ENCODE measurements around the gene CHCHD3. TPM values are rescaled to one million over a fixed set of nuclear protein-coding genes. Genes with fewer than 3 reads are reported as not detected.

Gene CHCHD3
- polyA plus RNA-seq, 3 donors = 69.8 to 84.0 (median 76.4) TPM

DNA sequence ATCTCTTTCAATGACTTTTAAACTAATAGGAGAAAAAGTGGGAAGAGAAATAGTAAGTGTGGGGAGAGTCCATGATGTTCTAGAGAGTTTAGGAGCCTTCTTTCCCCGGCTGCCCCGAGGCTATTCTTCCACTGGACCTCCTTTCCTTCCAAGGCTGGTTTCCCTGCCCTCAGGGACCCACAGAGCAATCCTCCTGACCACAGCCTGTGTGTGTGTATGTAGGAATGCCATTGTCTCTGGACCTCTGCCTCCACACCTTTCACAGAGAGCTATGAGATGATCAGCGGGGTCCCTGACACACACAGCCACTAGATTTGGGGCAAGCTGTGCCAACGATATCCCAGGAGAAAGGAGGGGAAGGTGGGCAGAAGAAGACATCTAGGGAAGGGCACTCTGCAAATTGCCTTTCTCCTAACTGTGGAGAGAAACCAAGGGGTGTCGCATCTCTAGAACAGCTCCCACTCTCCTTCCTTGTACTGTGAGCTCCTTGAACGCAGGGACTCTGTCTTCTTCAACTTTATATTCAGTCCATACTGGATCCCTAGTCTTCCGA lies 13.3 kb upstream of the CHCHD3 start:
- DNase-seq = no peak

DNA sequence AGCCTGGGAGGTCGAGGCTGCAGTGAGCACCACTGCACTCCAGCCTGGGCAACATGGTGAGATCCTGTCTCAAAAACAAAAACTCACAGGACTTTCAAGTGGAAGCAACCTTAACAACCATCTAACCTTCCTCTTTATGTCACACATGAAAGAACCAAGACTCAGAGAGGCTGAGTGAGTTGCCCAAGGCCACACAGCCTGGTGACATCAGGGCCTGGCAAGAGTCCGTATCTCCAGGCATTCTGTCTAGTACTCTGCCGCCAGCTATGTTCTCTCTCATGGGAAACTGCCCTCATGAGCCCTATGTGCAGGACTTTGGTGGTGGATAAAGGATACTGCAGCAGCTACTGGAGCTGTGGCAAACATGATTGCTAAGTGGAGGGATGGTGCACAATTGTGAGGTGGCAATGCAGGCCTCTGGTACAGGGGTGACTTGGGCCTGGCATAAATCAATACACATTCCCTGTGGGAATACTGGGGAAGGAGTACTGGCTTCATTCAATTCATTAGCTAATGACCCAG lies 10.1 kb upstream of the CHCHD3 start:
- DNase-seq = no peak

DNA sequence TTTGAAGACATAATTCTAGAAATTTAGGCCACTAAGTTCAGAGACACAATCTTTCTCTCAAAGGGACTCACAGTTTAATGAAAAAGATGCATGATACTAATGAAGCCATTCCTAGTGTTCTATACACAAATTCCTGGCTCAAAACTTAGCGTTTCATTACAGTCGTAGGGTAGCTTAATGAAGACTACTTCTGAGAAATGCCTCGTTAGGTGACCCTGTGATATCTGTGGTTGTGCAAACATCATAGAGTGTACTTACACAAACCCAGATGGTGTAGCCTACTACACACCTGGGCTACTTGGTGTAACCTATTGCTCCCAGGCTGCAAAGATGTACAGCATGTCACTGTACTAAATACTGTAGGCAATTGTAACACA lies 488 bp upstream of the CHCHD3 start:
- DNase-seq = no peak

DNA sequence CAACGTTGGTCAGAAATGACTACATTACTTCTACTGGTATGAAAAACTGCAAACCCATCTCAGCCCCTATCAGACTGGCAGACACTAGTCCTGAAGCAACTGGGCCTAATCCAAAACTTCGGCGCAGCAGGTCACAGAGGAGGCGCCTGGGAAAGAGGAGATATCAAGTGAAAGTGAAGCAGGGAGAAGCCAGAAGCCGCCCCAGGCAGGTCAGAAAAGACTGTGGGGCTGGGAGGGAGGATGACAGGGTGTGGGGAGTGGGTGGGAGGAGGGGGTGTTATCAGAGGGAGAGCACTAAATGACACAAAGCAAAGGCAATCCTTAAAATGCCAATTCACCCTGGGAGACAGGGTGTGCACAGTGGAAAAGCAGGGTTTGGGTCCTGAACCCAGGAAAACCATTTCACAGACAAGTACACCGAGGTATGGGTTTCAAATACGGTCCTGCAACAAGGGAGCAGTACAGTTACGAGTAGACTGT lies 731 bp downstream of the CHCHD3 start:
- DNase-seq = no peak

DNA sequence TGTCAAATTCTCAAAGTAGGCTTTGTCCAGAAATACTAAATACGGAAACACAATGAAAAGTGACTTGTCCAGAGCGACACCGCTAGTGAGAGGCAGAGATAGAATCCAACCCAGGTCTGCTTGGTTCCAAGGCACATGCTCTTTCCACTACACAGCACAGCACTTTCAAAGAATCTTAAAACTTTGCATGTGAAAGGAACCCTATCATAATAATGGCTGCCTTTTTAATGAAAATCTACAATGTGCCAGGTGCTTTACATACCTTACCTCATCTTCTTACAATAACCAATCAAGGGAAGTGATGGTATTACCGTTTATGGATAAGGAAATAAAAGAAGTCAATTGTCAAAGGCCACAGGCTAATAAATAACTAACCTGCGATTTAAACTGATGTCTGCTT lies 2.6 kb downstream of the CHCHD3 start:
- no peak for DNase-seq

DNA sequence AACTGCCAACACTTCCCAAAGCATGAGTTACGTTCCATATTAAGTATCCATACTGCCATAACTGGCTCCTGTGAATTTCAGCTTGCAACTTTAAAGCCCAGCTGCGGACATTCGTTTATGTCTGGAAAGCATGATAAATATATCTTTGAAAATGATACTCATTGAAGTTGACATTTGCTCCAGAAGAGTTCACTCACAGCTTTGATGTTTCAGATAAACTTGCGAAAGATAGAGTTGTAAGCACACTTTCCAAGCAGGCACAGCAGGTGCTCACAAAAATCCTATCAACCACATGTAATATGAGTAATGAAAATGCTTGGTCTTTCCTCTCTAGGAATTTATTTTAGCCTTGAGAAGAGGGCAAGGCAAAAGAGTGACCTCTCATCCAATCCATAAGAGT lies 4.5 kb downstream of the CHCHD3 start:
- DNase-seq = no peak

DNA sequence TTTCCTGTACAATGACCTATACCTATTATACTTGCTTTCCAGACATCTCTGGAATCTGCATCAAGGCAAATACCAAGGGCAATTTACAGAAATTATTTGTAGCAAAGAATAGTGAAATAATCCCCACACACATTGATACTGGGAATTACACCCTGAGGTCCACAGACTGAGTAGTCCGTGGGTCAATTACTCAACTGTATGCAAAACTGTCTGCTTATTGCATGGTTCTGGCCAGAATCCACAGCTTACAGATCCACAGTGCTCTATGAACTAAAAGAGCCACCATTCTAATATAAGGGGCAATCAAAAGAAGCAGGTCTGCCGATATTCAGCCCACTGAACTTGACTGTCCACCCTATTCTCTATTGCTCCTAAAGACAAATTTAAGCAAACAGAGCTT lies 5.7 kb downstream of the CHCHD3 start:
- no peak for DNase-seq

DNA sequence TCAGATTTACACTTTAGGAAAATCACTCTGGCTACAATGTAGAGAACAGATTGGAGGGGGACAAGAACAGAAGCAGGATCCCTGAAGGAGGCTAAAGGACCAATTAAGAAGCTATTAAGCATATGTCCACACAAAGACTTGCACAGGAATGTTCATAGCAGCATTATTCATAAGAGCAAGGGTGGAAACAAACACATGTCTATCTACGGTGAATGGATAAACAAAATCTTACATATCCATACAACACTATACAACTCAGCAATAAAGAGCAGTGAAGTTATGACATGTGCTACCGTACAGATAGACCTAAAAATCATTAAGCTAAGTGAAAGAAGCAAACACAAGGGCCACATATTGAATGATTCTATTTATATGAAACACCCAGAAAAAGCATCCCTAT lies 10.4 kb downstream of the CHCHD3 start:
- DNase-seq = no peak

DNA sequence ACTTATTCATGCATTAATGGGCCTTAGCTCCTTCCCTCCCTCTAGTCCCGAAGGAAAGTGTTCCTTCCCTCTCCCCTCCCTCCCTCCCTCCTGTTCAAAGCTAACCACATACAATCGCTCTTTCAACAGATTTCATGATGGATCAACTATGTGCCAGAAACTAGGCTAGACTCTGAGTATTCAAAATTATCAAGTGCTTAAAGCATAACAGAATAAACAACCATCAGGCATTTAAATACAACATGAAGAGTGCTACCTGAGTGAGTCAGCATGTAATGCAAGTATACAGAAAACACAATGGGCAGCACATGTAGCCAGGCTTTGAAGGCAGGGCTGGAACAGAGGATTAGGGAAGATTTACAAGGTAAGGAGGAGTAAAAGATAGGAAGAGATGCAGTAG lies 11.3 kb downstream of the CHCHD3 start:
- no peak for DNase-seq

DNA sequence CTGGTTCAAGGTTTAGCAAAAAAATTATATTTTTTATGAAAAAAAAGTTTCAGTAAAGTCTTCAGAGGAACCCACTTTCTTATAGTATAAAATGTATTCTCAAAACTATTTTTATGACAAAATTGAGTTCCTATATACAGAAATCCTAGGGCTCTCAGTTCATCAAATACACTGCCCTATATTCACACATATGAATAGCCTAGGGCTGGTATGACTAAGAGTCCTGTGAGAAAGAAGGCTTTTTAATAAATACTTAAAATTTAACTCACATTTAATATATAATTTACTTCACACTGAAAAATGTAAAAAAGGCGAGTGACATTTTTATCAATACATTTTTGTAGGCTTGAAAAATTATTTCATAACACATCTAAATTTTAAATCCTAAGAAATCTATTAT lies 16.6 kb downstream of the CHCHD3 start:
- no peak for DNase-seq

DNA sequence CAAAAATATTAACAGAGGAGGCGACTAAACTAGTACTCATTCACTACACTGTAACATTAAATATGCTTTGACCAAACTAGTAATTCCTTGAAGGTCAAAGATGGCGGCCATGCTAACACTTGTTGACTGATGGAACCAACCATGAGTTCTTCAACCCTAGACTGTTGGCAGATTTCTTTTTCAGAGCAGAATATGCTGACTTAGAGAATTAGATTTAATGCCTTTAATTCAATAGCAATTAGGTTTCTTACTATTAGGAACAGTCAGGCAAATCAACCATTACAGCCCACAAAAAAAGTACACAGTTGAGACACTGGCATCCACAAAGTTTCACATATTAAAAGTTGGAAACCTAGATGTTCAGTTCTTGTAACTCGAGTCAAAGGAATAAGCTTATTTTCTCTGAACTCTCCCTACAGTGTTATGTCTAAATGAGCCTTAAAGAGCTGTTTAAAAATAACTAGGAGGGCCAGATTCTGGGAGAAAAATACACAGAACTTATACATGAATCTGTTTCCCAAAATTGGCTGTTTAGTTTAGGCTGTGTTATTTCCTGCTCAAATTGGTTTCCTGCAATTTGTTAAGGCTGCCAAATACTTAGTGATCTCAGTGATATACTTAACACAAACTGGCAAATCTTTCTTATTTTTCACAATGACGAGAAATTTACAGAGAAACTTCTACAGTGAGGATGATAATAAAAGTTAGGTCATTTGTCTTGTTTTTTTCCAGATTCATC lies 17.6 kb downstream of the CHCHD3 start:
- no peak for DNase-seq

DNA sequence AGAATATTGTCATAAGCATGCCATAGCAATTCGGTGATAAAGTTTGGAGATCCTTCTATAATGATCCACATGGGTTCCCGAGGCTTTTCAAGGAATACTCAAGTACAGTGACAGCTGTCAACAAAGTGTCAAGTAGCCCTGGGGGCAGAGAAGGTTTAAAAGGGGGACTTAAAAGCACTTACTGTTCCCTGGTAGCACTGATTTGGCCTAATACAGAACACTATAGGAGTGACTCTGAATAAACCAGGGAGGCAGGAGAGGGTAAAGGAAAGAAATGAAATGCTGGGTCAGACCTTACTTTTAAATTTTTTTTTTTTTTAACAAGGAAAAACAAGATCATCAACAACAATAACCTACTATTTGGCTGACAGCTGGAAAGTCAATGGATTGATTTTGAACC lies 20.1 kb downstream of the CHCHD3 start:
- DNase-seq = no peak

DNA sequence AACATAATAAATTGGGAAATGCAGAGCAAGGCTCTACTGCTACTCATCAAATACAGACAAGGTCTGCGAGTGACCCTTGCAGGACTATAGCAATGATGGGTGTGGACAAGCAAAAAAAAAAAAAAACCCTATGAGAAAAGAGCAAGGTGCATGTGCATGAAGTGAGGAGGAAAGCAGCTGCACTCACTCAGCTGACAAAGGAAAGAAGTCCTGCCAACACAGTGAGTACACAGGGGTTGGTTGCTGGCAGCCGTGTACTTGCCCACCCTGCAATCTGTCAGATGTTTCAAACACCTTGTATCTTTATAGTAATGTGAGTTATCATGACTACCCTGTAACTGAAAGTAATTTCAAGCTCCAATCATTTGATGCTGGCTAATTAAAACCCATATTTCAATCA lies 20.5 kb downstream of the CHCHD3 start:
- no peak for DNase-seq

DNA sequence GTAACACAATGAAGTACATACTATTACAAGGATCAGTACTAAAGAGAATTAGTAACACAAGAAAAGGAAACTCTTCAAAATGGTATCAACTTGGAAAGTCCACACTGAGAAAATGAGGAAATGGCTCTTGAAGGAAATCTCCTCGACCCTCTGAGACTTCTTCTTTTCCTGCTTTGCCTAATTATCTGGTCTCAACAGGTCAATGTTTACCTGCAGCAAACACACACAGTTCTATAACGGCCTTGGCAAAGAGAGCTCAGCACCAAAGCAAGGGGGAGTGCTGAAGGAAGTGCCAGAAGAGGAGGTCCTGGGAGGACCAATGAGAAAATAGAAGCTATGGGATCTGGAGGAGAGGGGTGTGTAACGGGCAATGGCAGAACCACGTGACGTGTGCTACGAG lies 21.9 kb downstream of the CHCHD3 start:
- no peak for DNase-seq

DNA sequence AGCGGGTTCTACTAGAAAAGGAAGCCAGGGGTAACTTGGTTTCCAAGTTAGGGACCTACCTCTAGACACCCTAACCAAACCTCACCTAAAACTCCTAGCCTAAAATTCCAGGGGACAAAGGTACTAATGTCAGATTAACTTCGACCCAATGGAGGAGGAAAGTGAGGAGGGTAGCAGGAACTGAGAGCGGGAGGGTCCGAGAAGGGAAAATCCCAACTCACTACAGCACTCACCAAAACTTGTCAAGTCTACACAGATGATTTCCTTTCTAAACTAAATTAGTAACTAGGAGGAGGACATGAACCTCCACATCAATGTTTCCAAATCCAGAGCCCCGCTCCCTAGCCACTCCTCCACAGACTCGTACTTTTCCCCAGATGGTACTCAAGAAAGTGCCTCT lies 22.6 kb downstream of the CHCHD3 start:
- no peak for DNase-seq

DNA sequence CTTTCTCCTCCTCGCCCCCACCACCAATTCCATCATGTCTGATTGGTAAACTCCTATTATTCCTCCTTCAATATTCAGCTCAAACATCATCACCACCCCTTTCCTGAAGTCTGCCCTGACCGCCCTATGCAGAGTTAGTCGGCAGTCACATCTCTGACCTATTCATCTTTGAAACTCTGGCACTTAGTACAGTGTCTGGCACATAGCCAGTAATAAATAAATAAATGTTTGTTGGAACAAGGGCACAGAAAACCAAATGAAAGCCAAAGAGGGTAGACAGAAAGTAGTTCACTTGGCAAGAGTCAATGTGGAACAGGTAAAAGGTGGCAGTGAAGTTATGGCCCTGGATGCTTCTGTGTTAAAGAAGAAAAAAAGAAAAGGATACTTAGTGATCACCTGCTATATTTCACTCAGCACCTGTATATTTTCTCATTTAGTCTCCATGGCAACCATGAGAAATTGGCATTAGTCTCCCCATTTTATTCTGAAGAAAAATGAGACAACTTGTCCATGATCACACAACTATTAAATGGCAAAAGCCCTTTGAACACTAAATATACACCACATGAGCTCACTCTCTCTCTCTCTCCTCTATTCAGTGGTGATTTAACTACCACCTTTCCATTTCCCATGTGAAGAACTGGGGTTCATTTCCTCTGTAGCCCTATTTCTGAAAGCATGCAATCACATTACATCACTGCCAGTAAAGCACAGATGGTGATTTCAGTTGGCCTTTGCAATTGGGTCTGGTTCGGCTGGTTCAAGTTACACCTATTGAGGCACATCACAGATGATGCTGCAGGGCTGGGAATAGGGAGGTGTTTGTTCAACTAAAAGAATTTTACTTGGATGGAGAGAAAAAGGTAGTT lies 25.3 kb downstream of the CHCHD3 start:
- DNase-seq = no peak

DNA sequence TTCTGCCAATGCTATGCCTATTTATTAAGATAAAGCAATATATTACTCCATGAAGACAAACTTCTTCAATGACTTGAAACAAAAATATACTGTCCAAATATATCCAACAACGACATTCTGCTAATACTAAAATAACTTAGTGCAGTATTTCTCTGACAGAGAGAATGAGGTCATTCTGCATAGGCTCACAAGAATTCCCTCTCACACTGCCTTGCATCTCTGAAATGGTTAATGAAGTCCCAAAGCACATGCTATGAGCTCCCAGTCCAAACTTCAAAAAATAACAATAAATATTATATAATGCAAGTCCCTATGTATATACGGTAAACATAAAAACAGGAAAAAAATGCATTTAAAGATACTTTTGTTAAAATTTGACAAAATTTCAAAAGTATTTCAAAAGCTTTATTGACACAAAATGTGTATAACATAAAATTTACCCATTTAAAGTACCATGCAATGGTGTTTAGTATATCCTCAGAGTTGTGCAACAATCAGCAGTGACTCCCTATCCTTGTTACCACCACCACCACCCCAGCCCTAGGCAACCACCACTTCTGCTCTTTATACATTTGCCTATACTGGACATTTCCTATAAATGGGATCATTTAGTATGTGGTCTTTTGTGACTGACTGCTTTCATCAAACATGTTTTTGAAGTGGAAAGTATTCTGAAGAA lies 27.6 kb downstream of the CHCHD3 start:
- DNase-seq = no peak

DNA sequence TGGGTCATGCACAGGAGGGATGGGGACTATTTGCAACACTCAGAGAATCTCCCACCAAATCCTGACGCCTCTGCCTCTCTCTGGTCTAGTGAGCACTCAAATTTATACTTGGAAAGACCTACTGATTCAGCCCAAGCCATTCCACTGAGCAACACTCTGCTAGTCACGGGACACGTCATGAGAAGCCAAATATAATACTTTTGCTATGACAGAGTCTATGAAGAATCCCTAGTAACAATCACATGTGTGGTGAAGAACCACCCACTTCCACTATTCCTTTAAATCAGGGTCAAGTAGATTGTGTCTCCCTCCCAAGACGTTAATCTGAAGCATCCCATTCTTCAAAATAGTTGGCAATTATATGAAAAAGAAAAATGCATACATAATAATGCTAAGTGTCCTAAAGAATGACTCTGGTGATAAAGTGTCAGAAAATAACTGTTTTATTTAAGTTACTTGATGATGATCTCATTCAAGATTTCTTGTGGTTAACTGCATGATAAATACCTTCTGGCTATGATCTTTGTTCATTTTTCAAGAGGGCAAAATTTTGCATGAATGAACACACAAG lies 28.5 kb downstream of the CHCHD3 start:
- no peak for DNase-seq

DNA sequence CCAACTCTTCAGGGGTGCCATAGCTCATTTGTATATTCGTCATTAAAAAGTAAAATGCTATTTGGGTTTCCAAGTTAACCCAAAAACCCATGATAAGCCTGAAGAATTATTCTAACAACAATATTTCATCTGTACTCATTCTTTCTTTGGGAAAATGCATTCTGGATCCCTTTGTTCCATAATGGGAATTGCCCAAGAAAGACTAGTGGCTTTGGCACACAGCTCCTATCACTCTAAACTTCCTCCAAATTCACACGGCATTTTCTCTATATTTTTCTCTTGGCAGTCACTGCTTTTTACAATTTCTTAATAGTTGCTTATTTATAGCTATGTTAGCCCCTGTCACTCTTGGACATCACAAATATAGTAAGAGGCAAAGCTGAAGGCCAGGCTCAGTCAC lies 29.1 kb downstream of the CHCHD3 start:
- DNase-seq = no peak

DNA sequence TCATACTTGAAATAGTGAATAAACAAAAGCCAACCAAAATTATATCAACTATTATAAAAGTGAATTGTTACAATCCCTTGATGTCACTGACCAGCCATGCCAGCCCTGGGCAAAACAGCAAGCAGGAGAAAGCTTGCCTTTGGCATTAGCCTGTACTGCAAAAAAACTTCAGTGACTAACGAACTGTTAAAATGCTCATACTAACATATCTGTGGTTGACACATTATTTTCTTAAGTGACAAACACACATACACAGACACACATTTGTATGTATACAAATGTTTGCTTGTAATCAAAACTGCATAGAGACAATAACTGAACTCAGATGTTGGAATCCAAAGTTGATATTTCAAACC lies 29.5 kb downstream of the CHCHD3 start:
- DNase-seq = no peak

DNA sequence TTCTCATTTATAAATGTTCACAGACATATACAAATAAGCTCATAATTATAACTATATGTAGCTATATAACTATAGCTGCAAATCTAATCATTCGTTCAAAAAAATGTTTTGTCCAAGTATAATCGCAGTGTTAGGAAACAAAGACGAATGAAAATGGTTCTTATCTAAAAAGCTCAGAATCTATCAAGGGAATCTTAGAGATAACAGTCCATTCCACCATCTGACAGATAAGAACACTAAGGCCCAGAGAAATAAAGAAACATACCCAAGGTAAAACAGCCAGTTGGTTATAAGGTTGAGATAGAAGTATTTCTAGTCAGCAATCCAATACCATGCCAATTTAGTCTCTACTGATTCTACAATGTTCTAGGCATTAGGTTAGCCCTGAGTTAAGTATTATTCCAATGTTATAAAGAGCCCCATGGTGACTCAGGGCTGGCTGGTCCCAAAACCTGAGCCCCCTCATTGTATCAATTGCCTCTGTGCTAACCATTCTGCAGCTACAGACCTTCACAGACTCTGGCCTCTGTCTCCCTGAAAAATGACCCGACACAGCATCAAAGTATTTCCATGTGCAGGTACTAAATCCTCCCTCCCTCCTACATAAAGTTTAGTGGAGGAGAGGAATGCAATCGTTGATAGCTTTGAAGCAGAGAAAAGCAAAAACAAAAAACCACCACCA lies 30.0 kb downstream of the CHCHD3 start:
- peak; percentile 48 for DNase-seq

Data from renal pelvis (tissue), 4 donors.